ENCODE results near the gene ZNF555. TPM values are rescaled to one million over a fixed set of nuclear protein-coding genes. Genes with fewer than 3 reads are reported as not detected.

The ZNF555 gene
- total and polyA plus RNA-seq, 2 of the 13 experiments (the other 11 are each of a cell fraction or from before 2014, with no cell fraction given), result 5.0 to 8.0 TPM

- TF ChIP-seq ZXDC (CRISPR knock-in tag; IDR thresholded peaks at IDR 0.05) (no peak), NFKB2 (CRISPR knock-in tag; IDR thresholded peaks at IDR 0.05; ENCODE audit: borderline replicate concordance) (no peak; the same call in 1 of the 2 replicates), USF2 (IDR thresholded peaks at IDR 0.05; ENCODE audit: low read depth, low read length) (no peak), USF2 (CRISPR knock-in tag; IDR thresholded peaks at IDR 0.05; ENCODE audit: borderline replicate concordance) (no peak; the same call in 1 of the 2 replicates), SNAPC2 (CRISPR knock-in tag; IDR thresholded peaks at IDR 0.05) (no peak), JDP2 (CRISPR knock-in tag; IDR thresholded peaks at IDR 0.05; ENCODE audit: borderline replicate concordance) (no peak), PAF1 (CRISPR knock-in tag; IDR thresholded peaks at IDR 0.05) (no peak), MED1 (CRISPR knock-in tag; IDR thresholded peaks at IDR 0.05) (peak; percentile 78), ZNF263 (CRISPR knock-in tag; IDR thresholded peaks at IDR 0.05) (no peak), ELF4 (CRISPR knock-in tag; IDR thresholded peaks at IDR 0.05; ENCODE audit: borderline replicate concordance) (no peak), REST (IDR thresholded peaks at IDR 0.05; ENCODE audit: borderline replicate concordance in 1 of 2, low read depth in 1 of 2, low read length in 2 of 2) (no peak; a peak in 1 of 4 replicates), ZBTB42 (CRISPR knock-in tag; IDR thresholded peaks at IDR 0.05) (no peak), ZNF713 (CRISPR knock-in tag; IDR thresholded peaks at IDR 0.05) (no peak), ZNF577 (CRISPR knock-in tag; IDR thresholded peaks at IDR 0.05; ENCODE audit: borderline replicate concordance, low read depth) (no peak), HOXA3 (CRISPR knock-in tag; IDR thresholded peaks at IDR 0.05) (peak; percentile 79), MYPOP (CRISPR knock-in tag; IDR thresholded peaks at IDR 0.05) (no peak; the same call in 1 of the 2 replicates), PLRG1 (conservative IDR thresholded peaks at IDR 0.05) (no peak), FOXJ3 (CRISPR knock-in tag; IDR thresholded peaks at IDR 0.05; ENCODE audit: borderline replicate concordance) (no peak), TRIM22 (IDR thresholded peaks at IDR 0.05) (no peak)
Measured at GRCh38 chr19:2819540-2820111, 21.6 kb upstream of the ZNF555 start, which contains the start of gene ZNF554 (continued).
